Endometrial microvascular endothelial cells (primary cell): ENCODE data around the gene SYNGR3. TPM values are rescaled to one million over a fixed set of nuclear protein-coding genes. Genes with fewer than 3 reads are reported as not detected.
"Not testable (repeated sequence)": the region's sequence is repeated elsewhere in the genome, so short reads cannot be mapped to it uniquely, and the experiment has no call there.

Source experiments
- in situ Hi-C: cut with HindIII; loops from 2 replicates; pipeline ENCODE4 v1.10.0; 2017; ENCODE audit warnings: low sequenced_read_pairs, low pct_unique_long_range_greater_than_20kb; ENCODE audit errors: inconsistent ontology term
- total RNA-seq: library from RNA; depleted of rRNA; stranded (reverse); fragments of >200 nt; gene quantifications from one replicate; pipeline ENCODE4 v1.2.3, GENCODE V29; 2015; ENCODE audit errors: inconsistent ontology term

Gene SYNGR3
- total RNA-seq, 1 donor from 2014 or later: not detected

GRCh38 chr16:2003827-2004641 lies 14.3 kb downstream of the SYNGR3 start:
- in situ Hi-C loops: no loop called here

- in situ Hi-C loops: no loop called here
Measured at GRCh38 chr16:2004795-2005517, 15.2 kb downstream of the SYNGR3 start.

GRCh38 chr16:2005646-2006045 lies 15.9 kb downstream of the SYNGR3 start:
- in situ Hi-C loops: no loop called here

DNA sequence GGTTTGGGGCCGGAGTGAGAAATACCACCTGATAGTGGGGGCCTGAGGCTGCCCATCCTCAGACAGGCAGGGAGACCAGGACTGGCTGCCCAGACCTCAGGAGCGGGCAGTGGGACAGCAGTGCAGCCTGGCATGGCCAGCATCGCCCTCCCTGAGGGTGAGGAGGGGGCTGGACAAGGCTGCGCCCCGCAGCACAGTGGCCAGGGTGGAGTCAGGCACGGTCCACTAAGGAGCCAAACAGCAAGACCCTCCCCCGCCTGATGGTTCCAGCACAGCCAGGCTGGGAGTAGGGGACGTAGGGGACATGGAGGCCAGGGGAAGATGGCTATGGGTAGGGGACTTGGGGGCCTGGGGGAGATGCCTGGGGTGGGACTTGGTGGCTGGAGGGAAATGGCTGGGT lies 16.5 kb downstream of the SYNGR3 start:
- in situ Hi-C loops: no loop called here

DNA sequence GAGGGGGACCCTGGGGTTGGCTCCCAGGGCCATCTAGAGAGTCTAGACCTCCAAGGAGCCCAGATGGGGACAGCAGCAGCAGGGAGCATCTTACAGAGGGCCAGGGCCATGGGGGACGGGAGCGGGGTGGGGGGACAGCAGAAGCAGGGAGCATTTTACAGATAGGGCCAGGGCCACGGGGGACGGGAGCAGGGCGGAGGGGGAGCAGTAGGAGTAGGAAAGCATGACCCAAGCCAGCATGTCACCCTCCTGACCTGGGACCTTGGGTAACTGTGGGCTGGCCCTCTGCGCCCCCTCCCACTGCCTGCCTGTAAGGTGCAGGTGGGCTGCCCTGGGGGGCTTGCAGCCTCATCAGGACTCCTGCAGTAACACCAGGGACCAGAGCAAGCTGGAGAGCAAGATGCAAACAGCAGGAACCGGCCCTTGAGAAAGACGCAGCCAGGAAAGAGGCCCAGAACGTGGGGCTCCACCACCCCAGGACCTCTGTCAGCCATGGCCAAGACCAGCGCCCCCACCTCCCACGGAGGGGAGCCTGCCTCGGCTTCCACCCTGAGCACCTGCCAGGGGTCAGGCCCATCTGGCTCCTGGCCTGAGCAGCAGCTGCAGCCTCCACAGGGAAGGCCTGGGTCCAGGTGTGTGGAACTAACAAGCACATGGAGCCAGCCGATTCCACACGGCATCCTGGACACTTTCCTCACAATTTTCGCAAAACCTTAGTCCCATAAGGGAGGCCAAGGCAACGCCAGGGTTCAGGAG lies 17.5 kb downstream of the SYNGR3 start:
- in situ Hi-C loops: no loop called here

- in situ Hi-C loops: no loop called here
Measured at GRCh38 chr16:2008009-2008526, 18.3 kb downstream of the SYNGR3 start.

- in situ Hi-C loops: no loop called here
Measured at GRCh38 chr16:2008631-2009163, 18.9 kb downstream of the SYNGR3 start.

GRCh38 chr16:2009164-2009711 lies 19.5 kb downstream of the SYNGR3 start:
- in situ Hi-C loops: no loop called here

DNA sequence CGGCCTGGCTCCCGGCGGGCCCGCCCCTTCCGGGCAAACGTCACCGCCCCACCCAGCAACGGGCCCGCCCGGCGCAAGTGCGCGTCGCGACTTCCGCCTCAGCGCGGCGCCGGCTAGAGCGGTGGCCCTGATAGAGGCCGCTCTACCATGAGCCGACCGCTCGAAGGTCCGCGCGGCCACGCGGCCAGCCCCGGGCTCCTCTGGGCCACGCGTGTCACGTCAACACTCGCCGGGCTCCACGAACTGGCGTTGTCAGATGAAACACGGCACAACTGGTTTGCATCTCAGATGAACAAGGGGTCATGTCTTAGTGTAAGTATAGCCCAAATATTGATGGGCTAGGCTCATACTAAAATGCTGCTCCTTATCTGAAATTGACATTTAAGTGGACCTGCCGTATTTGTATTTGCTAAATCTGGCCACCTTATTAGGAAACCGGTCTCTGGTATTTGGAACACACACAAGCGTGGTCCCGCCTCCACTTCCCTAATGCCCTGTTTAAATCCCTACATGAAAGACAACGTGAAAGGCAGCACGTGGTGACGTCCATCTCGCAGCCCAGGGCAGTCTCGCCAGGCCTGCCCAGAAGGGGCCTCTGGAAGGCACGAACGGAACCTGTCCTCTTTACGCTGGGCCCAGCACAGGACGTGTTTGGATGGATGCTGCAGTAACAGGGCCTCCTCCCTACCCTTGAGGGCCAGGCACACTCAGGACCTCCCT lies 20.2 kb downstream of the SYNGR3 start, which contains the start of gene ZNF598:
Gene ZNF598, minus strand, starts transcription at position 31 of the 720 bp plus-strand sequence.
- in situ Hi-C loops: no loop called here

GRCh38 chr16:2011726-2012125 lies 22.0 kb downstream of the SYNGR3 start:
- in situ Hi-C loops: not testable (repeated sequence)

- in situ Hi-C loops: no loop called here
Measured at GRCh38 chr16:2013527-2013926, 23.8 kb downstream of the SYNGR3 start.

GRCh38 chr16:2015117-2015946 lies 25.6 kb downstream of the SYNGR3 start:
- in situ Hi-C loops: no loop called here

GRCh38 chr16:2015947-2016208 lies 26.1 kb downstream of the SYNGR3 start:
- in situ Hi-C loops: no loop called here

GRCh38 chr16:2016407-2016922 lies 26.7 kb downstream of the SYNGR3 start:
- in situ Hi-C loops: no loop called here

DNA sequence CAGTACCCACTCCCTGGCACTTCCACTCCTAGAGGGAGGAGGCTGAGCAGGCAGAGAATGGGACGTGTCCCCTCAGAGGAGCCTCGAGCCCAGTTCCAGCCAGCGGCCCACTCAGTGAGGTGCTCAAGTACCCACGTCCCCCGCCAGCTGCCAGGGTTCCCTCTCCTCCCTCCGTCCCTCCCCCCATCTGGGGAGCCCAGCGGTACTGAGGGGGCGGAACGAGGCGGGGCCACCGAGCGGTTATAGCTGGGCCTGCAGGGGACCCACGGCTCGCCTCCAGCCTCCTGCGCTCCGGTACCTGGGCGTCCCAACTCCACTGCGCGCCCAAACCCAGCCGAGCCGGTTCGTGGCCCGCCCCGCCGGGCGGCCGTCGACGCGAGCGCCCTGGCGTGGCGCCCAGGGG lies 29.7 kb downstream of the SYNGR3 start, which contains the start of gene NPW:
Gene NPW, plus strand, starts transcription at position 268 of the 403 bp plus-strand sequence.
- in situ Hi-C loops: no loop called here

- in situ Hi-C loops: no loop called here
Measured at GRCh38 chr16:2019921-2020831, 30.4 kb downstream of the SYNGR3 start.
